Astrocyte of the cerebellum (primary cell): ENCODE results near the gene BLCAP.
"Not testable (repeated sequence)": the region's sequence is repeated elsewhere in the genome, so short reads cannot be mapped to it uniquely, and the experiment has no call there.

ENCODE experiments used
- DNase-seq: peaks from one replicate; pipeline ENCODE4 v3.0.0-alpha.2; 2011; ENCODE audit warnings: low read depth
- H3K4me3 ChIP-seq: 2 replicates; pipeline ENCODE4 v1.5.1; 2011; ENCODE audit warnings: mild to moderate bottlenecking, low read depth, low read length, moderate library complexity
- in situ Hi-C: cut with HindIII; loops from 2 replicates; pipeline ENCODE4 v1.10.0; 2017; ENCODE audit warnings: low sequenced_read_pairs
- TF ChIP-seq, protein P1 (sequence below): IDR thresholded peaks from 2 replicates; pipeline ENCODE4 v1.5.1; 2012; ENCODE audit warnings: low read length, low read depth, moderate library complexity, mild to moderate bottlenecking; ENCODE audit errors: missing control alignments

The BLCAP gene

DNA sequence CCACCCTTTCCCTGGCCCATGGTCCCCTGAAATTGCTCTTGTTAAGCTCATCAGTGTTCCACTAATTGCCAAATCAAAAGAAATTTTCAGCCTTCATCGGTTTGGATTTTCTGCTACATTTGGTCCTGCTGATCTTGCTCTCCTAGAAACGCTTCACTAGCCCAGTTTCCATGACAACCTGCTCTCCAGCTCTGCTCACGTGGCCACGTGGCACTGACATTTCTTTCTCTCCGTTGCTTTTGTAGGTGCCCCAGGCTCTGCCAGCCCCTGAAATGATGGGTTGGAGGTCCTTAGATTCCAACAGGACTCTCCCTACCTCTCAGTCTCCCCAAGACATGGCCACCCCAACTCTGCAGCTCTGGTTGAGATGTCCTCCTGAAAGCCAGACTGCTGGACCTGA, 52.4 kb downstream of the BLCAP start:
- in situ Hi-C loops: no loop called here
- TF ChIP-seq, protein P1, sequence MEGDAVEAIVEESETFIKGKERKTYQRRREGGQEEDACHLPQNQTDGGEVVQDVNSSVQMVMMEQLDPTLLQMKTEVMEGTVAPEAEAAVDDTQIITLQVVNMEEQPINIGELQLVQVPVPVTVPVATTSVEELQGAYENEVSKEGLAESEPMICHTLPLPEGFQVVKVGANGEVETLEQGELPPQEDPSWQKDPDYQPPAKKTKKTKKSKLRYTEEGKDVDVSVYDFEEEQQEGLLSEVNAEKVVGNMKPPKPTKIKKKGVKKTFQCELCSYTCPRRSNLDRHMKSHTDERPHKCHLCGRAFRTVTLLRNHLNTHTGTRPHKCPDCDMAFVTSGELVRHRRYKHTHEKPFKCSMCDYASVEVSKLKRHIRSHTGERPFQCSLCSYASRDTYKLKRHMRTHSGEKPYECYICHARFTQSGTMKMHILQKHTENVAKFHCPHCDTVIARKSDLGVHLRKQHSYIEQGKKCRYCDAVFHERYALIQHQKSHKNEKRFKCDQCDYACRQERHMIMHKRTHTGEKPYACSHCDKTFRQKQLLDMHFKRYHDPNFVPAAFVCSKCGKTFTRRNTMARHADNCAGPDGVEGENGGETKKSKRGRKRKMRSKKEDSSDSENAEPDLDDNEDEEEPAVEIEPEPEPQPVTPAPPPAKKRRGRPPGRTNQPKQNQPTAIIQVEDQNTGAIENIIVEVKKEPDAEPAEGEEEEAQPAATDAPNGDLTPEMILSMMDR: no peak
- DNase-seq: no peak
- no peak overlapping the region for H3K4me3 ChIP-seq

DNA sequence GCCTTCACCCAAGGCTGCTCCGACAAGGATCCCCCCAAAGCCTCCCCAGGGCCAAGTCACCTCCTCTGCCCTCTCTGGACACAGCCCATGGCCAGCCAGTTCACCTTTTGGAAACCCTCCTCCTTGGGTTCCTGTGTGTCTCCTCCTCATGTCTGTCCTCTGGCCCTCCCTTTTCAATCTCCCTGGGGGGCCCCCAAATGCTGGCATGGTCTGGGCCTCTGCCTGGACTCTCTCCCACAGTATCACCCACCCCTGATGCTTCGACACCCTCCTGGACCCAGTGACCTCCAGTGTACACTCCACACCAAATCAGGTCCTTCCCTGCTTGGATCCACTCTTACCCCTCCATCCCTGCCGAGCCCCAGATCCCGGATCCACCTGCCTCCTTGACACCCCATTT, 53.3 kb downstream of the BLCAP start:
- TF ChIP-seq, protein P1: no peak
- no peak overlapping the region for H3K4me3 ChIP-seq
- no peak for DNase-seq
- in situ Hi-C loops: no loop called here

DNA sequence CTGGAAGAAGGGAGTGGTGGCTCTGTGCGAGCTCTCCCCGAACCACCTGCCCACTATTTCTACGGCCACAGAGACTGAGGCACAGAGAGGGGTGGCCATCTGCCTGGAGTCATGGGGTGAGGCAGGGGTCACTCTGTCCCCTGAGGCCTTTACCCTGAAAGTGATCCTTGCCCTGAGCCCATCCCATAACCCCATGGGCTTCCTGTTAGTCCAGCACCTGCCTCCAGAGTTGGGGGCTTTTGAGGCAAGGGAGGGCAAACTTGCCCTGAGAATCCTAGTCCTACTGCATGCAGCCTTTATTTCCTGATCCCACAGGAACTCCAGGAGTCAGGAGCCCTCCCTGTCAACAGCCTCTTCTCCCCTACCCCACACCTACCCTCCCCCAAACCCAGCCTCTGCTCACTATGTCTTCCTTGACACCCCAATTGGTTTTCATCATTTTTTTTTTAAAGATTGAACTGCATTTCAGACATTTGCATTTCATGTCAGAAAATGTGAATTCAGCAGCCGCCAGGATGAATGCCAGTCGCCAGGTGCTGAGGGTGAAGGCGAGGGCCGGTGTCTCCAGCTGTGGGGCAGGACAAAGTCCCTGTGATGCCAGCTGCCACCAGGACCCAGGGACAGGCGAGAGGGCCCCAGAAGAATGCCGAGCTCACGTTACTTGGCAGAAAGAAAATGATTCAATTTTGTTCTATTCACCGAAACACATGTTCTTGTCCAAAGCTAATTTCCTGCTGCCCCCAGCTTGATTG, 54.3 kb downstream of the BLCAP start:
- DNase-seq: no peak
- in situ Hi-C loops: no loop called here

DNA sequence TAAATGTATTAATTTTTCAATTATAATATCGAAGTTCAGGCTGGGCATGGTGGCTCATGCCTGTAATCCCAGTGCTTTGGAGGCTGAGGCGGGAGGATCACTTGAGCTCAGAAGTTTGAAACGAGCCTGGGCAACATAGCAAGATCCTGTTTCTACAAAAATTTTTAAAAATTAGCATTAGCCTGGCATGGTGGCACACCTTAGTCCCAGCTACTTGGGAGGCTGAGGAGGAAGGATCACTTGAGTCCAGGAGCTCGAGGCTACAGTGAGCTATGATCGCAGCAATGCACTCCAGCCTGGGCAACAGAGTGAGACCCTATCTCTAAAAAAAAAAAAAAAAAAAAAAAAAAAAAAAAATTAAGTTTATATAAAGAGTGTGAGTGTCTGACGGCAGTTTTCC, 55.2 kb downstream of the BLCAP start:
- DNase-seq, in situ Hi-C loops, H3K4me3 ChIP-seq: not testable (repeated sequence)

More for the DNA sequence above, 54.3 kb downstream of the BLCAP start:
- TF ChIP-seq, protein P1: no peak
- no peak overlapping the region for H3K4me3 ChIP-seq

DNA sequence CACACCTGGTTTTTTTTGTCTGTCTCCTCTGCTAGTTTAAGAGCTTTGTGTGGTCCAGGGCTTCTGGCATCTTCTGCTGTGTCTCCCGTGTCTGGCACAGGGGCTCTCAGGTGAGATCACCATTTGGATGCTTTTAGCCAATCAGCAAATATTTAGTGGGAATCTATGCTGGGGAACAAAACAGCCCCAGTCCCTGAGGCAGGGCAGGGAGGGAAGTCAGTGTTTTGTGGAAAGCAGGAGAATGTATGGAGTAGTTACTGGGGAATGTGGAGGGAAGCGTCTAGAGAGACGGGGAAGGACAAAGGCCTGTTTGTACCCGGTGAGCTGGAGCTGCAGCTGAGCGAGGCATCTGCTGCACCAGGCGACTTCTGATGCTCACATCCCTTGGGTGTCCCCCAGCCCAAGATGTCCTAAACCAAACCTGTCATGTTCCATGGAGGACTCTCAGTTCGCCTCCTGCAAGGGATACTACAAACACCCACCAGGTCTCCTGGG, 55.9 kb downstream of the BLCAP start:
- no peak overlapping the region for H3K4me3 ChIP-seq
- in situ Hi-C loops: no loop called here
- TF ChIP-seq, protein P1: no peak
- no peak for DNase-seq

DNA sequence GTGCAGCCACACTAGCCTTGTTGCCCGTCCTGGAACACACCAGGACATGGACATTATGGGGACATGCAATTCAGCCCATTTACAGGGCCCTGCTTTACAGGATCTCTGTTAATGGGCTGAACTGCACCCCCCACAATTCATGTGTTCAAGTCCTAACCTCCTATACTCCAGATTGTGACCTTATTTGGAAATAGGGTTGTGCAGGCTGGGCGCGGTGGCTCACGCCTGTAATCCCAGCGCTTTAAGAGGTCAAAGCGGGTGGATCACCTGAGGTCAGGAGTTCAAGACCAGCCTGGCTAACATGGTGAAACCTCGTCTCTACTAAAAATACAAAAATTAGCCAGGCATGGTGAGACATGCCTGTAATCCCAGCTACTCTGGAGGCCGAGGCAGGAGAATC, 57.5 kb downstream of the BLCAP start:
- DNase-seq, in situ Hi-C loops, H3K4me3 ChIP-seq: not testable (repeated sequence)

DNA sequence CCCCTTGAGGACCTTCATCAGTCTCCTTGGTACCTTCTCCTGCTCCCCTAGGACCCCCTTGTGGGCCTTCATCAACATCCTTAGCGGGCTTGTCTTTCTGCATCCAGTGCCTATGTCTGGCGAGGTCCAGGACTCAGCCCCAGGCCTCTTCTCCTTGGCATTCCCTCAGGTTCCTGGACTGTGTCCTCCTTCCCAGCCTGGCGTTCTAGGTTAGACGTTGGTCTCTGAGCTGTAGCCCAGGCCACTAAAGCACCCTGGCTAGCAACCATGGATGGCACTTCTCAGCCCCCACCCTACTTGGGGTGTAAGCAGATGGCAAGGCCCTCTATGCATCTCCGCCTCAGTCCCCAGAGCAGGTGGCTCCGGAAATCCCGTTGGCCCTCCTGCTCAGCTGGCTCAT, 58.1 kb downstream of the BLCAP start:
- TF ChIP-seq, protein P1: no peak
- in situ Hi-C loops: loop anchor here (5.0 kb wide), 1 partner anchor 48 kb away; no protein-coding TSS in a partner anchor
- no peak for DNase-seq

More for the DNA sequence above, 58.1 kb downstream of the BLCAP start:
- no peak overlapping the region for H3K4me3 ChIP-seq
